GM21576 (cell line): ENCODE measurements around the gene OPN5.

ENCODE experiments used
- ATAC-seq: cut with Tn5 transposase; IDR thresholded peaks from one replicate; pipeline ENCODE4 v1.9.1; 2021; ENCODE audit warnings: mild to moderate bottlenecking, moderate library complexity; ENCODE audit not compliant: unreplicated experiment

Gene OPN5

DNA sequence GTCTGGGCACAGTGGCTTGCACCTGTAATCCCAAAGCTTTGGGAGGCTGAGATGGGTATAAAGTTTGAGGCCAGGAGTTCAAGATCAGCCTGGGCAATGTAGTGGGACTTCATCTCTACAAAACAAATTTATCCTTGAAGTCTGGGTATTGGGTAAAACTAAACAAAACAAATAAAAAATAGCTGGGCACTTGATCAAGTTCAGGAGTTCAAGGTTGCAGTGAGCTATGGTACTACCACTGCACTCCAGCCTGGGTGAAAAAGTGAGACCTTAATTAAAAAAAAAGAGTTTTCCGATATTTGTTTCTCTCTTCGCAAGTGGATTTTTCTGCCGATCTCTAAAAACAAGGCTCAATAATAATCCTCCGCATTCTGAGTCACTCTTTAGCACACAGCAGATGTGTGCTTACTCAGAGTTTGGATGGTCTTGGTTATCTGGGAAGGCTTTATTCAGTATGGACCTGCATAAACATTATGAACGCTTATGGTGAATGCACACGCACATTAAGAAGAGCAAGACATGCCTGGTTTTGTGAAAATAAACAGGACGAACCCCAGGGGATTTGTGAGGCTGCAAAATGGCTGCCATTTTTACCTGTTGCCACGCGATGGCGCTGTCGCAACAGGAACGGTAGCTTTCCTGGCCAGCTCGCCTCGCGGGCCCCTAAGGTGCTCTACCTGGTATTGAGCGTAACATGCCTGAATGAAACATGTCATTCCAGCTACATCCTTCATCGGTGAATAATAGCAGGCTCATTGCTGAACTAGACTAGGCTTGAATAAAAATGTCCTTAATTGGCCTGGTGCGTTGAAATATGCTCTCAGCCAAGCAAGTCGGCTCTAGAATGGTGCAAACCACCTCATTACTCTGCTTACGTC lies 6.0 kb downstream of the OPN5 start:
- peak; percentile 86 for ATAC-seq

DNA sequence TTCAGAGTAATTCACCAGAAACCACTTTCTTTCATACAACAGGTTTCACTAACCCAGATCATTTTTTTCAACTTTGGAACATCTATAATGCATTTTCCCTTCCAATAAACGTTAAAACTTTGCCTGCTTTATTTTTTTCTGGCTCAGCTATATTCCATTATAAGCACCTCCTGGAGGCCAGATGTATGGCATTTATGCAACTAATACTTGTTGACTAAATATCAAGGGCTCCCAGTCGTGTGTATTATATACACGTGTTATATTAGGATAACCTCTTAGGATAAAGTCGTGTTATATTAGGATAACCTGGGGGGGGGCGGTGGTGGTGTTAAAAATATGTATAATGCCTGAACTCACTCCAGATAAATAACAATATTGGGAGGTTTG lies 6.7 kb downstream of the OPN5 start:
- ATAC-seq, result no peak

DNA sequence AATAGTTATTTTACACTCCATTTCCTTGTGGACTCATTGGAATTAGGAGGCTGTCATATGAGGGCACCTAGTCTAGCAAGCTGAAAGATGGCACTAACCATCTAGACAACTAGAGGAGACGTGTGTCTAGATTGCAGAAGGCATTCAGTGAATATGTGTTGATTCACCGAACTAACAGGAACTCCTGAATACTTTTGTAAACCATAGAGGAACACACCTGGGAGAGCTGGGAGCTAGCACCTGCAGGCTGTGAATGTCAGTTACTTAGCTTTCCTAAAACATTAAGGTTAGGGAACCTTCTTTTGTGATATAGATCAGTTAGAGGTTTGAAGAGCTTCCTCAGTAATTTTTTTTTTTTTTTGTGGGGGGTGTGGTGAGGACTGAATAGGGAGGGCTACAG lies 7.7 kb downstream of the OPN5 start:
- ATAC-seq, result no peak

DNA sequence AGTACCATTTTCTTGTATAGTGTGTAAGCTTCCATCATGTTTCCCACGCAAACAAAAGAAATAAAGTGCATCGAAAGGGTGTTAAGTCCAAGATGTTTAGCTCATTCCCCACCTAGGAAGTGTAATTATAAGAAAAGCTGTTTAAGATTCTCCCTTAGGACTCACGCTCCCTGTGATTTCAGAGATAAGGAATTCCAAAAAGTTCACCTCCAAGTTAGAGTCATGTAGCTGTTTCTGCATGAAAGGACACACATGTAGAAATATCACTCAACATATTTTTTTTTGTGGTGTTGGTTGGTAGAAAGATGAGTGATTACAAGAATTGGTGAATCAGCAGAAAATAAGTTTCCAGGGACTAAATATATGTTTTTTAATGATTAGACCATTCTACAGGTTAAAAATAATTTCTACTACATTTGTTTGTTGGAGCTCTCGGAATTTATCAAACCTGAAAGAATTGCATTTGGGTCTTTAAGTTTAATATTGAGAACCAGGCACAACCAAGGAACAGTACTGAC lies 10.4 kb downstream of the OPN5 start:
- ATAC-seq, result no peak

GRCh38 chr6:47794577-47795135 lies 12.8 kb downstream of the OPN5 start:
- no peak for ATAC-seq

- ATAC-seq, result no peak
Observed at GRCh38 chr6:47801984-47802383, 20.2 kb downstream of the OPN5 start.

DNA sequence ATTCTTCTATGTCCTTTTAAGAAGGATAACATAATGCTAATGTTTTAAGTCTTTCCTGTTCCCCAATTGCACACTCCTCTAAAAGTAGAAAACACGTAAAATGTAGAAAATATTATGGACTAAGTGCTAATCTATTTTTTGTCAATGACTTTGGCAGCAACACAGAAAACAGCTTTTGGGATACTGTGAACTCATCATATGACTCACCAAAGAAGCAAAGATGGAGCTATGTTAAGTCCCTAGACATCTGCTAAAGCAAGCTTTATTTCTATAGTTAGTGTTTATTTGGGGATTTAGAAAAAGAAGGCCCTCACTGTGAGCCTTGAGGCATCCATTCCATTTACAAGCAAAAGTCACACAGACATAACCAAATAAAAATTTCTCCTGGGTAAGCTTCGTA lies 23.0 kb downstream of the OPN5 start:
- ATAC-seq, result no peak

DNA sequence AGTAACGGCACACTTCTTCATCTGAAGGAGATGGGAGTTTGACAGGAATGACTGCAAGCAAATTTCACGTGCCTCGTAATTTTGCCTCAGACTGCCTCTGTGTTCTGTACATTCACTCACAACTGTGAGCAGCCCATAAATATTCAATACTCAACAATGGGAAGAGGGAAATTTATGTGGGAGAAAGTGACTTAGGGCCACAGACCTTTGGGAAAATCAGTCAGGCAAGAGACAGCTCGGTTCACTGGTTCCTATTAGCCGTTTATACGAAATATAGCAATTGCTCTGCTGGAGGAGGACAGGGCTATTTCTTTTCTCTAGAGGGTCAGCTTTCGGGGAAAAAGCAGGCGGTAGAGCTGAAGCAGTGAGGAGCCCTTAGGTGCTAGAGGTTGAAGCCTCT lies 28.0 kb downstream of the OPN5 start:
- no peak for ATAC-seq

- ATAC-seq, result no peak
Observed at GRCh38 chr6:47810885-47811284, 29.1 kb downstream of the OPN5 start.

GRCh38 chr6:47811443-47811842 lies 29.6 kb downstream of the OPN5 start:
- no peak for ATAC-seq

GRCh38 chr6:47817749-47818148 lies 35.9 kb downstream of the OPN5 start:
- no peak for ATAC-seq

- no peak for ATAC-seq
Observed at GRCh38 chr6:47819461-47819860, 37.6 kb downstream of the OPN5 start.

DNA sequence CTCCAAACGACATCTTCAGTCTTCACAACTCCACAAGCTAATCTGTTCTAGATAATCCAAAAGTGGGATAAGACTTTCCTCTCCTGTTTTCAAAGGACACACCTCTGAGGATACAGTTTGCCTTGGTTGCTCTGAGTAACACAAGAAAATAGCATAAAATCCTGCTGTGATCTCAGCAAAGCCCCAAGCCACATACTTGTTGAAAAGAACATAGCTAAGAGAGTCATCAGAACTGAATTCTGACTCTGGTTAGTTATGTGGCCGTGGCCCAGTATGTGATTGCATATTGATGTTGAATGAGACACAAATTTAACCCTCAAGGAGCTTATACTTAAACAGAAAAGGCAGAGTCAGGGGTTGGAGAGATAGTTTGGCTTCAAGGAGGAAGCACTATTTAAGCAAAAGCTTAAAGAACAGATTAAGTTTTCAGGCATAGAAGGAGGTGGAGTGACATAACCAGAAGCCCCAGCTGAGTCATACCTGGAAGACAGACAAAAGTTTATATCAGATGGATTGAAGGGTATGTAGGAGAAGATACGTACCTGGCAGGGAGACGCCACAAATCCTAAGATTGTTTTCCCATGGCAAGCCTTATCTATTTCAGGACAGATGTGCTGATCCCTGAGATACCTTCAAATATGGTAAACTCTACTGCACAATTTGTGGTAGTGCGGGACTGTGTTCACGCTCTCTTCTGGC lies 41.2 kb downstream of the OPN5 start:
- ATAC-seq, result no peak

- no peak for ATAC-seq
Observed at GRCh38 chr6:47832386-47833100, 50.7 kb downstream of the OPN5 start.

DNA sequence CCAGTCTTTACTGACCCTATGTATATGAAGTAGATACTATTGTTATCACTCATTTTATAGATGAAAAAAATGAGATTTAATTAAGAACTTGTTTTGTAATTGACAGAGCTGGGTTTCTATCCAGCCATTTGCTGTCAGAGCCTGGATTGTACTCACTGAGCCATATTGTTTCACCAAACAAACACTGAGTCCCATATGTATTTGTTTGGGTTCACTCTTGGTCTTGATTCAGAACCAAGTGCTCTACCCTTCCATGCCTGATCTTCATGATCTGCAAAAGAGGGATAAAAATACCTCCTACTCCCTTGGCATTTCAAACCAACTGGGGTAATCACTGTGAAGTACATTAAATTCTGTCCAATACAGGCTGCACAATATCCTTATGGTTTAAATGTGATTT lies 52.4 kb downstream of the OPN5 start:
- ATAC-seq, result no peak

DNA sequence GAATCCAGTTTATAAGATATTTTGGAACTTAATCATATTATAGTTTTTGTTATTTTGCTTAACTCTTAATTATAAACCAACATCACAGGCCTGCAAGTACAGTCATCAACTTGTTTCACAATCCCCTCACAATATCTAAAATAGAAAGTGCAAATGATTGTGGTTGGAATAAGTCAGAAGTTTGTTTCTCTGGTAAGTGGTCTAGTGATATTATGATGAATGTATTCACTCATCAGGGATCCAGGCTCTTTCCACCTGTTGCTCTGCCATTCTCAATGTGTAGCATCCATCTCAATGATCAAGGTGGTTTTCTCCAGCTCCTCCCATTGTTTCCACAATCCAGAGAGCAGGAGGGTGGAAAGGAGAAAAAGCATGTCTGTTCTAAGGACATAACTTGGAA lies 54.2 kb downstream of the OPN5 start:
- ATAC-seq, result no peak

- ATAC-seq, result no peak
Observed at GRCh38 chr6:47836639-47837038, 54.8 kb downstream of the OPN5 start.

DNA sequence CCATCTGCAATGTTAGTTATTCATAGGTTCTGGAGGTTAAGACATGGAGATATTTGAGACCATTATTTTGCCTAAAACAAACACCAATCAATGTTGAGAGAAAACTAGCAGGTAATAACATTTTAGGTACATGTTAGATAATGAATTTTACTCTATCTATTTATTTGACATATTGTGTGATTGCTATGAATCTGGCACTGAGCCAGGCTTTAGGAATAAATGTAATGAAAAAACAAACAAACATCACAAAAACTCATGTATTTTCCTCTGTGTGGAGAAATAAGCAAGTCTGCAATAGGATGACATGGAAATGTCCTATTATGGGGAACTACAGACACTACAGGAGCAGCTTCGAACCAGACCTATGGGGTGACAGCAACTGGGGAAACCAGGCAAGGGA lies 57.8 kb downstream of the OPN5 start:
- no peak for ATAC-seq

DNA sequence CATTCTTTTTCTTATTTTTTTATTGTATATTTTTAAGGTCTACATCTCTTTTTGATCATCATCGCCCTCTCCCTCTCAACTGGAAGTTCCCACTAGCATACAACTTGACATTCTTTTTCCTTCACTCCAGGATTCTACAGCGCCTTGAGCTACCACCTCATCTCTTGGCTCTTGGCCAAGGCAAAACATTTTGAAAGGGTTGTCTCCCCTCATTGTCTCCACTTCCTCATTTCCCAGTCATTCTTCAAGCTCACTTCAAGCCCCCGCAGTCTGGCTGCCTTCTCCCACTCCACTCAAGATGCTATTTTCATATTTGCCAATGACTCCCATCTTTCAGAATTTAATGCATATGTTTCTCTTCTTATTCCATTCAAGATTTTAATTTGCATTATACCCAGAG lies 63.0 kb downstream of the OPN5 start:
- no peak for ATAC-seq

DNA sequence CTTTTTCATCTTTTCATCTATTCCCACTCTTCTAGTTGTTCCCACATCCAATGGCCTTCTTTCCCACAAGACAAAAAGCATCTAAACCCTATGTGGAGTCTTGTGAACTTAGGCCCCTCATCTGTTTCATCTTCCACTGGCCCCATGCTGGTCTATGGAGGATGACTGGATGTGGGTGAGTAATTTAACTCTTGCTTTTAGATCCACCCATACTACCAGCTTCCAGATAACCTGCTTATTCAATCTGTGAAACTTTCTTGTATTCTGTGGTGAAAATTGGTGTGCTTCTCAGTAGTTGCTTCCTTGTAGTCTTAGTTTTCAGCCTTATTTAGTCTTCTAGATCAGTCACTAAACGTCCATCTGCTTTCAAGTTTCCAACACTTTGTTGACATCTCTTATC lies 64.9 kb downstream of the OPN5 start:
- no peak for ATAC-seq

- ATAC-seq, result no peak
Observed at GRCh38 chr6:47851091-47851490, 69.3 kb downstream of the OPN5 start.
